GM23338 (cell line): Measurements from ENCODE around the gene CNRIP1. TPM values are rescaled to one million over a fixed set of nuclear protein-coding genes. Genes with fewer than 3 reads are reported as not detected.

Source experiments
- ATAC-seq: fragments of 200-7000 bp; cut with Tn5 transposase; 3 replicates; pipeline ENCODE4 v1.9.1; 2020
- DNase-seq: peaks from one replicate; pipeline ENCODE4 v3.0.0-alpha.2; 2015; ENCODE audit warnings: low spot score
- H2AFZ ChIP-seq: fragments of 200-600 bp; sonication (generic); 2 replicates; pipeline ENCODE4 v1.8.0; 2016; ENCODE audit warnings: antibody characterized with exemption, mild to moderate bottlenecking, moderate library complexity
- H3F3A ChIP-seq: fragments of 200-600 bp; sonication (generic); replicated peaks from 2 replicates; pipeline ENCODE4 v1.8.0; 2017; ENCODE audit warnings: antibody characterized with exemption, mixed run types, low read depth
- H3K27ac ChIP-seq: fragments of 200-600 bp; sonication (generic); 2 replicates; pipeline ENCODE4 v1.6.1; 2016; ENCODE audit warnings: low read depth
- H3K27me3 ChIP-seq: fragments of 200-600 bp; sonication (generic); 2 replicates; pipeline ENCODE4 v1.8.0; 2016; ENCODE audit warnings: mild to moderate bottlenecking, mixed run types, moderate library complexity; ENCODE audit not compliant: insufficient read depth
- H3K36me3 ChIP-seq: fragments of 200-600 bp; sonication (generic); 2 replicates; pipeline ENCODE4 v1.8.0; 2016; ENCODE audit warnings: mild to moderate bottlenecking; ENCODE audit not compliant: insufficient read depth
- H3K4me1 ChIP-seq: fragments of 200-600 bp; sonication (generic); 2 replicates; pipeline ENCODE4 v1.8.0; 2016; ENCODE audit warnings: mild to moderate bottlenecking, moderate library complexity; ENCODE audit not compliant: insufficient read depth
- H3K4me2 ChIP-seq: fragments of 200-600 bp; sonication (generic); 2 replicates; pipeline ENCODE4 v1.7.1; 2017; ENCODE audit warnings: mixed run types
- H3K4me3 ChIP-seq: fragments of 200-600 bp; sonication (generic); 2 replicates; pipeline ENCODE4 v1.6.1; 2016; ENCODE audit warnings: mixed run types
- H3K79me2 ChIP-seq: fragments of 200-600 bp; sonication (generic); replicated peaks from 2 replicates; pipeline ENCODE4 v1.8.0; 2017; ENCODE audit warnings: mild to moderate bottlenecking; ENCODE audit not compliant: insufficient read depth
- H3K9me2 ChIP-seq: fragments of 200-600 bp; sonication (generic); 2 replicates; pipeline ENCODE4 v1.8.0; 2017; ENCODE audit not compliant: insufficient read depth
- H4K20me1 ChIP-seq: fragments of 200-600 bp; sonication (generic); replicated peaks from 2 replicates; pipeline ENCODE4 v1.8.0; 2017; ENCODE audit warnings: mild to moderate bottlenecking; ENCODE audit not compliant: insufficient read depth
- H3K27ac Mint-ChIP-seq: 2 replicates; pipeline ENCODE4 v1.8.0; 2020; ENCODE audit warnings: inconsistent platforms, mild to moderate bottlenecking, moderate library complexity, mixed read lengths
- H3K27me3 Mint-ChIP-seq: 3 replicates; pipeline ENCODE4 v1.8.0; 2022; ENCODE audit warnings: low read depth, mild to moderate bottlenecking, moderate library complexity, mixed read lengths, inconsistent platforms; ENCODE audit not compliant: insufficient read depth, poor library complexity
- H3K36me3 Mint-ChIP-seq: 3 replicates; pipeline ENCODE4 v1.8.0; 2021; ENCODE audit warnings: low read depth, mild to moderate bottlenecking, inconsistent platforms, moderate library complexity, mixed read lengths
- H3K4me1 Mint-ChIP-seq: 3 replicates; pipeline ENCODE4 v1.8.0; 2020; ENCODE audit warnings: mild to moderate bottlenecking, inconsistent platforms, mixed read lengths
- H3K4me3 Mint-ChIP-seq: 3 replicates; pipeline ENCODE4 v1.8.0; 2021; ENCODE audit warnings: moderate library complexity, mild to moderate bottlenecking, inconsistent platforms, mixed read lengths
- H3K9me3 Mint-ChIP-seq: 3 replicates; pipeline ENCODE4 v1.8.0; 2020; ENCODE audit warnings: moderate library complexity, mild to moderate bottlenecking, inconsistent platforms, mixed read lengths
- CREB1 ChIP-seq: fragments of 250-450 bp; sonication (Bioruptor Pico); IDR thresholded peaks from 2 replicates; pipeline ENCODE4 v1.5.0; 2020; ENCODE audit warnings: low read depth, mild to moderate bottlenecking, moderate library complexity
- CTCF ChIP-seq, 2 experiments: fragments of 200-600 bp in 1 of 2; sonication (generic) in 1 of 2; conservative IDR thresholded peaks; 2 replicates each; pipeline versions ENCODE4 v1.5.1 to v1.6.1; 2016 to 2017; ENCODE audit warnings: antibody characterized with exemption in 2 of 2, low read depth in 2 of 2, mild to moderate bottlenecking in 2 of 2, moderate library complexity in 1 of 2
- EZH2 ChIP-seq: fragments of 200-600 bp; sonication (generic); IDR thresholded peaks from one replicate; pipeline ENCODE4 v1.8.0; 2017; ENCODE audit warnings: antibody characterized with exemption, mild to moderate bottlenecking, low read depth; ENCODE audit not compliant: unreplicated experiment
- EZH2phosphoT487 ChIP-seq: fragments of 200-600 bp; sonication (generic); IDR thresholded peaks from one replicate; pipeline ENCODE4 v1.8.1; 2018; ENCODE audit warnings: antibody characterized with exemption; ENCODE audit not compliant: unreplicated experiment
- JUNB ChIP-seq: IDR thresholded peaks from one replicate; pipeline ENCODE4 v1.6.1; 2016; ENCODE audit warnings: antibody characterized with exemption; ENCODE audit not compliant: unreplicated experiment
- NANOG ChIP-seq: IDR thresholded peaks from 2 replicates; pipeline ENCODE4 v1.6.1; 2016; ENCODE audit warnings: antibody characterized with exemption, borderline replicate concordance
- POLR2AphosphoS5 ChIP-seq: IDR thresholded peaks from 2 replicates; pipeline ENCODE4 v1.6.1; 2016; ENCODE audit warnings: antibody characterized with exemption, low read depth
- REST ChIP-seq: IDR thresholded peaks from one replicate; pipeline ENCODE4 v1.6.1; 2018; ENCODE audit warnings: antibody characterized with exemption; ENCODE audit not compliant: unreplicated experiment
- STAT1 ChIP-seq: IDR thresholded peaks from one replicate; pipeline ENCODE4 v1.6.1; 2016; ENCODE audit warnings: antibody characterized with exemption; ENCODE audit not compliant: unreplicated experiment
- ZNF114 ChIP-seq: fragments of 250-450 bp; sonication (Bioruptor Pico); IDR thresholded peaks from 2 replicates; pipeline ENCODE4 v1.5.0; 2020; ENCODE audit warnings: mild to moderate bottlenecking, moderate library complexity
- ZNF331 ChIP-seq: fragments of 250-450 bp; sonication (Bioruptor Pico); IDR thresholded peaks from 2 replicates; pipeline ENCODE4 v1.5.0; 2020; ENCODE audit warnings: low read depth, mild to moderate bottlenecking, moderate library complexity
- polyA plus RNA-seq: library from polyadenylated mRNA; unstranded; fragments of >200 nt; fragmentation: Nextera tagmentation; extraction: Ambion mirVana; gene quantifications from 2 replicates; pipeline ENCODE4 v1.2.1, GENCODE V29; 2016
- total RNA-seq: library from RNA; depleted of rRNA; stranded (reverse); fragments of >200 nt; shearing (Covaris generic); gene quantifications from 2 replicates; pipeline ENCODE4 v1.2.3, GENCODE V29; 2014
- TF ChIP-seq, protein P1 (sequence below): IDR thresholded peaks from 2 replicates; pipeline ENCODE4 v1.6.1; 2016; ENCODE audit warnings: antibody characterized with exemption
- TF ChIP-seq, protein P2 (sequence below): fragments of 250-450 bp; sonication (Bioruptor Pico); IDR thresholded peaks from 2 replicates; pipeline ENCODE4 v1.5.0; 2020; ENCODE audit warnings: mild to moderate bottlenecking, moderate library complexity

CNRIP1 gene
- total and polyA plus RNA-seq, 2 experiments from 2014 or later = 5.9 to 6.9 TPM

- Mint-ChIP-seq H3K4me1 (peaks cover 17% of the 10 kb centered on the region; the same call in 2 of the 3 replicates), H3K4me3 (no peak overlapping the region), H3K27ac (no peak overlapping the region), H3K9me3 (no peaks in the 10 kb centered on the region), H3K36me3 (no peaks in the 10 kb centered on the region), H3K27me3 (no peaks in the 10 kb centered on the region)
- no peak overlapping the region for H3K27ac ChIP-seq
- TF ChIP-seq REST (no peak), JUNB (no peak), CREB1 (CRISPR knock-in tag) (no peak), STAT1 (no peak), CTCF (conservative IDR thresholded peaks at IDR 0.05; ENCODE audit: low read depth in 2 of 2) (no peak), ZNF331 (no peak), EZH2 (no peak), NANOG (no peak), EZH2phosphoT487 (no peak), ZNF114 (CRISPR knock-in tag) (no peak), POLR2AphosphoS5 (no peak)
- TF ChIP-seq, protein P1, sequence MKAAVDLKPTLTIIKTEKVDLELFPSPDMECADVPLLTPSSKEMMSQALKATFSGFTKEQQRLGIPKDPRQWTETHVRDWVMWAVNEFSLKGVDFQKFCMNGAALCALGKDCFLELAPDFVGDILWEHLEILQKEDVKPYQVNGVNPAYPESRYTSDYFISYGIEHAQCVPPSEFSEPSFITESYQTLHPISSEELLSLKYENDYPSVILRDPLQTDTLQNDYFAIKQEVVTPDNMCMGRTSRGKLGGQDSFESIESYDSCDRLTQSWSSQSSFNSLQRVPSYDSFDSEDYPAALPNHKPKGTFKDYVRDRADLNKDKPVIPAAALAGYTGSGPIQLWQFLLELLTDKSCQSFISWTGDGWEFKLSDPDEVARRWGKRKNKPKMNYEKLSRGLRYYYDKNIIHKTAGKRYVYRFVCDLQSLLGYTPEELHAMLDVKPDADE = no peak
- TF ChIP-seq, protein P2, sequence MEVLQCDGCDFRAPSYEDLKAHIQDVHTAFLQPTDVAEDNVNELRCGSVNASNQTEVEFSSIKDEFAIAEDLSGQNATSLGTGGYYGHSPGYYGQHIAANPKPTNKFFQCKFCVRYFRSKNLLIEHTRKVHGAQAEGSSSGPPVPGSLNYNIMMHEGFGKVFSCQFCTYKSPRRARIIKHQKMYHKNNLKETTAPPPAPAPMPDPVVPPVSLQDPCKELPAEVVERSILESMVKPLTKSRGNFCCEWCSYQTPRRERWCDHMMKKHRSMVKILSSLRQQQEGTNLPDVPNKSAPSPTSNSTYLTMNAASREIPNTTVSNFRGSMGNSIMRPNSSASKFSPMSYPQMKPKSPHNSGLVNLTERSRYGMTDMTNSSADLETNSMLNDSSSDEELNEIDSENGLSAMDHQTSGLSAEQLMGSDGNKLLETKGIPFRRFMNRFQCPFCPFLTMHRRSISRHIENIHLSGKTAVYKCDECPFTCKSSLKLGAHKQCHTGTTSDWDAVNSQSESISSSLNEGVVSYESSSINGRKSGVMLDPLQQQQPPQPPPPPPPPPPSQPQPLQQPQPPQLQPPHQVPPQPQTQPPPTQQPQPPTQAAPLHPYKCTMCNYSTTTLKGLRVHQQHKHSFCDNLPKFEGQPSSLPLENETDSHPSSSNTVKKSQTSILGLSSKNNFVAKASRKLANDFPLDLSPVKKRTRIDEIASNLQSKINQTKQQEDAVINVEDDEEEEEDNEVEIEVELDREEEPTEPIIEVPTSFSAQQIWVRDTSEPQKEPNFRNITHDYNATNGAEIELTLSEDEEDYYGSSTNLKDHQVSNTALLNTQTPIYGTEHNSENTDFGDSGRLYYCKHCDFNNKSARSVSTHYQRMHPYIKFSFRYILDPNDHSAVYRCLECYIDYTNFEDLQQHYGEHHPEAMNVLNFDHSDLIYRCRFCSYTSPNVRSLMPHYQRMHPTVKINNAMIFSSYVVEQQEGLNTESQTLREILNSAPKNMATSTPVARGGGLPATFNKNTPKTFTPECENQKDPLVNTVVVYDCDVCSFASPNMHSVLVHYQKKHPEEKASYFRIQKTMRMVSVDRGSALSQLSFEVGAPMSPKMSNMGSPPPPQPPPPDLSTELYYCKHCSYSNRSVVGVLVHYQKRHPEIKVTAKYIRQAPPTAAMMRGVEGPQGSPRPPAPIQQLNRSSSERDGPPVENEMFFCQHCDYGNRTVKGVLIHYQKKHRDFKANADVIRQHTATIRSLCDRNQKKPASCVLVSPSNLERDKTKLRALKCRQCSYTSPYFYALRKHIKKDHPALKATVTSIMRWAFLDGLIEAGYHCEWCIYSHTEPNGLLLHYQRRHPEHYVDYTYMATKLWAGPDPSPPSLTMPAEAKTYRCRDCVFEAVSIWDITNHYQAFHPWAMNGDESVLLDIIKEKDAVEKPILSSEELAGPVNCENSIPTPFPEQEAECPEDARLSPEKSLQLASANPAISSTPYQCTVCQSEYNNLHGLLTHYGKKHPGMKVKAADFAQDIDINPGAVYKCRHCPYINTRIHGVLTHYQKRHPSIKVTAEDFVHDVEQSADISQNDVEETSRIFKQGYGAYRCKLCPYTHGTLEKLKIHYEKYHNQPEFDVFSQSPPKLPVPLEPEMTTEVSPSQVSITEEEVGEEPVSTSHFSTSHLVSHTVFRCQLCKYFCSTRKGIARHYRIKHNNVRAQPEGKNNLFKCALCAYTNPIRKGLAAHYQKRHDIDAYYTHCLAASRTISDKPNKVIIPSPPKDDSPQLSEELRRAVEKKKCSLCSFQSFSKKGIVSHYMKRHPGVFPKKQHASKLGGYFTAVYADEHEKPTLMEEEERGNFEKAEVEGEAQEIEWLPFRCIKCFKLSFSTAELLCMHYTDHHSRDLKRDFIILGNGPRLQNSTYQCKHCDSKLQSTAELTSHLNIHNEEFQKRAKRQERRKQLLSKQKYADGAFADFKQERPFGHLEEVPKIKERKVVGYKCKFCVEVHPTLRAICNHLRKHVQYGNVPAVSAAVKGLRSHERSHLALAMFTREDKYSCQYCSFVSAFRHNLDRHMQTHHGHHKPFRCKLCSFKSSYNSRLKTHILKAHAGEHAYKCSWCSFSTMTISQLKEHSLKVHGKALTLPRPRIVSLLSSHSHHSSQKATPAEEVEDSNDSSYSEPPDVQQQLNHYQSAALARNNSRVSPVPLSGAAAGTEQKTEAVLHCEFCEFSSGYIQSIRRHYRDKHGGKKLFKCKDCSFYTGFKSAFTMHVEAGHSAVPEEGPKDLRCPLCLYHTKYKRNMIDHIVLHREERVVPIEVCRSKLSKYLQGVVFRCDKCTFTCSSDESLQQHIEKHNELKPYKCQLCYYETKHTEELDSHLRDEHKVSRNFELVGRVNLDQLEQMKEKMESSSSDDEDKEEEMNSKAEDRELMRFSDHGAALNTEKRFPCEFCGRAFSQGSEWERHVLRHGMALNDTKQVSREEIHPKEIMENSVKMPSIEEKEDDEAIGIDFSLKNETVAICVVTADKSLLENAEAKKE (CRISPR knock-in tag) = no peak
- no peak overlapping the region for H2AFZ ChIP-seq
- H3K4me2 ChIP-seq = no peak overlapping the region
- ATAC-seq = no peak
- H3K27me3 ChIP-seq = no peaks in the 10 kb centered on the region
- H3K9me2 ChIP-seq = 0 out of 2 replicates have a peak, but pooled peaks cover 6% of the 10 kb centered on the region
- peaks cover 4% of the 10 kb centered on the region for H3K4me1 ChIP-seq
- DNase-seq = no peak
- H3K4me3 ChIP-seq = no peak overlapping the region
- no peaks in the 10 kb centered on the region for H3K79me2 ChIP-seq
- no peaks in the 10 kb centered on the region for H4K20me1 ChIP-seq
- no peaks in the 10 kb centered on the region for H3F3A ChIP-seq
- H3K36me3 ChIP-seq = no peaks in the 10 kb centered on the region
Observed at GRCh38 chr2:68333931-68334330, 14.2 kb upstream of the CNRIP1 start.
